ENCODE data around the gene CAMK2A. TPM values are rescaled to one million over a fixed set of nuclear protein-coding genes. Genes with fewer than 3 reads are reported as not detected.

The CAMK2A gene
- polyA plus RNA-seq, 1 of the 3 experiments (the other 2 are of a cell fraction) = 0.10 TPM

- ChIA-PET CTCF (no interaction called here), POLR2A (no interaction called here)
- H3K36me3 ChIP-seq (replicated peaks in 1 of 2; ENCODE audit: control insufficient read depth in 1 of 2, insufficient read depth in 2 of 2, low read length in 1 of 2) = no peaks in the 10 kb centered on the region
- H4K20me1 ChIP-seq (ENCODE audit: insufficient read depth) = no peaks in the 10 kb centered on the region
- H3K27ac ChIP-seq (ENCODE audit: low read depth in 2 of 2, low read length in 1 of 2) = no peak overlapping the region
- 95% methylated on average over 6 of the region's 6 CpGs for WGBS (ENCODE audit: low lambda C conversion rate)
- TF ChIP-seq POLR2AphosphoS5 (IDR thresholded peaks at IDR 0.05; ENCODE audit: low read depth, low read length) = no peak
- no peak for TF ChIP-seq JUND (IDR thresholded peaks at IDR 0.05)
- TF ChIP-seq USF2 (IDR thresholded peaks at IDR 0.05; ENCODE audit: borderline replicate concordance, low read depth, low read length) = no peak
- TF ChIP-seq CHD2 (IDR thresholded peaks at IDR 0.05; ENCODE audit: low read length, partially characterized antibody) = no peak
- TF ChIP-seq FOXM1 (IDR thresholded peaks at IDR 0.05; ENCODE audit: low read depth) = no peak
- TF ChIP-seq RXRA (IDR thresholded peaks at IDR 0.05; ENCODE audit: borderline replicate concordance, low read depth) = no peak
- TF ChIP-seq FOSL2 (IDR thresholded peaks at IDR 0.05; ENCODE audit: borderline replicate concordance, low read depth) = no peak
- no peak for TF ChIP-seq NFIC (IDR thresholded peaks at IDR 0.05; ENCODE audit: borderline replicate concordance)
- no peak for TF ChIP-seq RAD21 (IDR thresholded peaks at IDR 0.05; ENCODE audit: low read length)
- no peak overlapping the region for H3K4me3 ChIP-seq (ENCODE audit: low read depth in 2 of 2, low read length in 1 of 2)
- no peak overlapping the region for H3K4me2 ChIP-seq
- no peaks in the 10 kb centered on the region for H3K79me2 ChIP-seq (ENCODE audit: insufficient read depth)
- peaks cover 15% of the 10 kb centered on the region for H3F3A ChIP-seq (replicated peaks; ENCODE audit: insufficient read depth)
- no peak overlapping the region for H2AFZ ChIP-seq (ENCODE audit: low read depth)
- no peaks in the 10 kb centered on the region for H3K9me3 ChIP-seq
- H3K27me3 ChIP-seq (ENCODE audit: insufficient read depth) = no peaks in the 10 kb centered on the region
- DNase-seq = no peak
- H3K9me2 ChIP-seq = no peaks in the 10 kb centered on the region
- no peak overlapping the region for H3K9ac ChIP-seq
- peaks cover 15 to 20% of the 10 kb centered on the region in 2 experiments; a peak in 3 of 4 replicates for H3K4me1 ChIP-seq (ENCODE audit: control insufficient read depth in 1 of 2, insufficient read depth in 2 of 2, low read depth in 1 of 2, low read length in 1 of 2)
Measured at GRCh38 chr5:150323092-150323491, 33.5 kb upstream of the CAMK2A start.

GRCh38 chr5:150322202-150322601 is 32.6 kb upstream of the CAMK2A start:
- H3F3A ChIP-seq (replicated peaks; ENCODE audit: insufficient read depth) = peaks cover 23% of the 10 kb centered on the region
- no peaks in the 10 kb centered on the region for H3K27me3 ChIP-seq (ENCODE audit: insufficient read depth)
- H3K9me2 ChIP-seq = no peaks in the 10 kb centered on the region
- H3K36me3 ChIP-seq (replicated peaks in 1 of 2; ENCODE audit: control insufficient read depth in 1 of 2, insufficient read depth in 2 of 2, low read length in 1 of 2) = no peaks in the 10 kb centered on the region
- no peak for DNase-seq
- H3K9ac ChIP-seq = no peak overlapping the region
- H2AFZ ChIP-seq (ENCODE audit: low read depth) = no peak overlapping the region
- H3K4me2 ChIP-seq = no peak overlapping the region
- TF ChIP-seq FOSL2 (IDR thresholded peaks at IDR 0.05; ENCODE audit: borderline replicate concordance, low read depth) (peak; percentile 37; the same call in 1 of the 2 replicates), JUND (IDR thresholded peaks at IDR 0.05) (0 out of 2 replicates have a peak, but pooled peaks have one; percentile 16), SIN3A (IDR thresholded peaks at IDR 0.05; ENCODE audit: borderline replicate concordance, low read depth, low read length) (no peak)
- H3K27ac ChIP-seq (ENCODE audit: low read depth in 2 of 2, low read length in 1 of 2) = peak overlapping the region in 1 of 2 experiments; percentile 23; a peak in 2 of 4 replicates
- H3K9me3 ChIP-seq = no peaks in the 10 kb centered on the region
- no peak overlapping the region for H3K4me3 ChIP-seq (ENCODE audit: low read depth in 2 of 2, low read length in 1 of 2)
- H3K4me1 ChIP-seq (ENCODE audit: control insufficient read depth in 1 of 2, insufficient read depth in 2 of 2, low read depth in 1 of 2, low read length in 1 of 2) = peaks cover 20 to 27% of the 10 kb centered on the region in 2 experiments
- no peaks in the 10 kb centered on the region for H3K79me2 ChIP-seq (ENCODE audit: insufficient read depth)
- H4K20me1 ChIP-seq (ENCODE audit: insufficient read depth) = no peaks in the 10 kb centered on the region
- ChIA-PET CTCF (interaction anchor here (0.7 kb wide), 1 partner anchor 17 kb away, joined by 4 read pairs; no protein-coding TSS in a partner anchor), POLR2A (interaction anchor here (0.6 kb wide), 1 partner anchor 13 kb away, joined by 3 read pairs; no protein-coding TSS in a partner anchor)

- DNase-seq = no peak
- CTCF ChIA-PET = interaction anchor here (0.7 kb wide), 1 partner anchor 18 kb away, joined by 4 read pairs; no protein-coding TSS in a partner anchor
- WGBS (ENCODE audit: low lambda C conversion rate) = 95% methylated on average over 1 of the region's 1 CpG
- TF ChIP-seq NFIC (IDR thresholded peaks at IDR 0.05; ENCODE audit: borderline replicate concordance) = no peak
- TF ChIP-seq FOSL2 (IDR thresholded peaks at IDR 0.05; ENCODE audit: borderline replicate concordance, low read depth) = no peak
- TF ChIP-seq MEF2A (IDR thresholded peaks at IDR 0.05; ENCODE audit: borderline replicate concordance, low read depth) = no peak
- no peak for TF ChIP-seq RXRA (IDR thresholded peaks at IDR 0.05; ENCODE audit: borderline replicate concordance, low read depth)
- no peak for TF ChIP-seq RFX5 (IDR thresholded peaks at IDR 0.05; ENCODE audit: low read length)
- TF ChIP-seq ZBTB33 (IDR thresholded peaks at IDR 0.05; ENCODE audit: borderline replicate concordance, low read depth) = no peak
- no peak for TF ChIP-seq TAF1 (IDR thresholded peaks at IDR 0.05; ENCODE audit: borderline replicate concordance, low read depth, low read length)
- no peak for TF ChIP-seq FOXM1 (IDR thresholded peaks at IDR 0.05; ENCODE audit: low read depth)
- no peak for TF ChIP-seq GABPA (IDR thresholded peaks at IDR 0.05; ENCODE audit: low read depth)
- no peak for TF ChIP-seq NRF1 (IDR thresholded peaks at IDR 0.05; ENCODE audit: low read depth, low read length)
- no peak for TF ChIP-seq MXI1 (IDR thresholded peaks at IDR 0.05; ENCODE audit: low read depth, low read length)
- TF ChIP-seq PBX3 (IDR thresholded peaks at IDR 0.05) = no peak
- TF ChIP-seq RAD21 (IDR thresholded peaks at IDR 0.05; ENCODE audit: low read length) = no peak
- no peak for TF ChIP-seq RCOR1 (IDR thresholded peaks at IDR 0.05; ENCODE audit: low read length)
Measured at GRCh38 chr5:150321784-150322183, 32.2 kb upstream of the CAMK2A start.

More at GRCh38 chr5:150321784-150322183, 32.2 kb upstream of the CAMK2A start:
- Histone ChIP-seq H3K9me2 (no peaks in the 10 kb centered on the region), H3K27ac (ENCODE audit: low read depth in 2 of 2, low read length in 1 of 2) (peak overlapping the region in 1 of 2 experiments; percentile 23; a peak in 2 of 4 replicates), H3F3A (replicated peaks; ENCODE audit: insufficient read depth) (peaks cover 26% of the 10 kb centered on the region), H2AFZ (ENCODE audit: low read depth) (no peak overlapping the region), H3K9me3 (no peaks in the 10 kb centered on the region), H3K9ac (no peak overlapping the region), H3K27me3 (ENCODE audit: insufficient read depth) (no peaks in the 10 kb centered on the region), H3K79me2 (ENCODE audit: insufficient read depth) (no peaks in the 10 kb centered on the region), H3K4me1 (ENCODE audit: control insufficient read depth in 1 of 2, insufficient read depth in 2 of 2, low read depth in 1 of 2, low read length in 1 of 2) (peaks cover 25 to 27% of the 10 kb centered on the region in 2 experiments), H3K4me3 (ENCODE audit: low read depth in 2 of 2, low read length in 1 of 2) (no peak overlapping the region), H3K36me3 (replicated peaks in 1 of 2; ENCODE audit: control insufficient read depth in 1 of 2, insufficient read depth in 2 of 2, low read length in 1 of 2) (no peaks in the 10 kb centered on the region), H4K20me1 (ENCODE audit: insufficient read depth) (no peaks in the 10 kb centered on the region), H3K4me2 (no peak overlapping the region)
- POLR2A ChIA-PET = interaction anchor here (0.6 kb wide), 1 partner anchor 12 kb away, joined by 3 read pairs; no protein-coding TSS in a partner anchor
